B cell (primary cell): ENCODE results near the gene ZNF281. TPM values are rescaled to one million over a fixed set of nuclear protein-coding genes. Genes with fewer than 3 reads are reported as not detected.

ENCODE experiments used
- ATAC-seq: fragments of 200-7000 bp; cut with Tn5 transposase; one replicate; pipeline ENCODE4 v1.10.0; 2021; ENCODE audit warnings: low read depth, mild to moderate bottlenecking, moderate number of reproducible peaks, moderate library complexity
- CTCF ChIA-PET: fragments of 350-600 bp; sonication (Branson Sonifier 250); formaldehyde crosslinking; loops from one replicate; lab custom pipeline; 2021; ENCODE audit warnings: antibody characterized with exemption, inconsistent platforms; lab: Charles Lee
- POLR2A ChIA-PET: fragments of 350-600 bp; sonication (Branson Sonifier 250); formaldehyde crosslinking; loops from one replicate; lab custom pipeline; 2021; ENCODE audit warnings: antibody characterized with exemption; lab: Charles Lee
- DNase-seq: peaks from one replicate; pipeline ENCODE4 v3.0.0; 2013
- H2AFZ ChIP-seq: 2 replicates; pipeline ENCODE4 v1.6.1; 2012; ENCODE audit warnings: mild to moderate bottlenecking, low read depth, low read length; ENCODE audit not compliant: insufficient read depth, poor library complexity, severe bottlenecking
- H3K27ac ChIP-seq, 2 donors: 1 replicate in 1 of 2; 2 replicates in 1 of 2; pipeline ENCODE4 v1.5.1; 2012 to 2013; ENCODE audit warnings: low read length in 2 of 2, mild to moderate bottlenecking in 2 of 2, moderate library complexity in 1 of 2
- H3K27me3 ChIP-seq, 4 experiments: fragments of 200-600 bp in 1 of 4; sonication (generic) in 1 of 4; replicated peaks in 1 of 4; 1 replicate in 2 of 4; 2 replicates in 2 of 4; pipeline versions ENCODE4 v1.6.1 to v1.7.0; 2013 to 2016; ENCODE audit warnings: low read length in 3 of 4, mild to moderate bottlenecking in 2 of 4, mixed read lengths in 1 of 4, moderate library complexity in 1 of 4; ENCODE audit not compliant: insufficient read depth in 4 of 4, control insufficient read depth in 3 of 4; ENCODE audit errors: control extremely low read depth in 1 of 4
- H3K36me3 ChIP-seq, 2 experiments: replicated peaks in 1 of 2; 1 replicate in 1 of 2; 2 replicates in 1 of 2; pipeline versions ENCODE4 v1.6.1 to v1.7.1; 2013; ENCODE audit warnings: low read length in 1 of 2; ENCODE audit not compliant: insufficient read depth in 2 of 2, control insufficient read depth in 1 of 2; ENCODE audit errors: control extremely low read depth in 1 of 2, extremely low read depth in 1 of 2
- H3K4me1 ChIP-seq, 2 donors: fragments of 200-600 bp in 1 of 2; sonication (generic) in 1 of 2; 1 replicate in 1 of 2; 2 replicates in 1 of 2; pipeline versions ENCODE4 v1.5.1 to v1.6.1; 2013 to 2017; ENCODE audit warnings: low read length in 2 of 2; ENCODE audit not compliant: control insufficient read depth in 2 of 2, insufficient read depth in 2 of 2
- H3K4me2 ChIP-seq: replicated peaks from 2 replicates; pipeline ENCODE3; 2012; ENCODE audit warnings: mild to moderate bottlenecking, low read depth, low read length; ENCODE audit not compliant: poor library complexity, severe bottlenecking
- H3K4me3 ChIP-seq, 5 experiments: fragments of 200-600 bp in 1 of 5; sonication (generic) in 1 of 5; 1 replicate in 3 of 5; 2 replicates in 2 of 5; pipeline versions ENCODE4 v1.5.1 to v1.7.0; 2011 to 2016; ENCODE audit warnings: low read length in 4 of 5, mild to moderate bottlenecking in 4 of 5, low read depth in 2 of 5, control low read depth in 1 of 5, moderate library complexity in 1 of 5; ENCODE audit not compliant: insufficient read depth in 1 of 5; ENCODE audit errors: control extremely low read depth in 1 of 5, extremely low read depth in 1 of 5
- H3K79me2 ChIP-seq: fragments of 200-600 bp; sonication (generic); one replicate; pipeline ENCODE4 v1.6.0; 2016; ENCODE audit warnings: low read length; ENCODE audit not compliant: control insufficient read depth, insufficient read depth
- H3K9ac ChIP-seq: fragments of 200-600 bp; sonication (generic); 2 replicates; pipeline ENCODE4 v1.6.1; 2017; ENCODE audit warnings: mild to moderate bottlenecking, low read length, moderate library complexity
- H3K9me3 ChIP-seq, 3 donors: one replicate each; pipeline versions ENCODE4 v1.6.1 to v1.7.1; 2013; ENCODE audit warnings: low read length in 2 of 3; ENCODE audit not compliant: control insufficient read depth in 2 of 3, insufficient read depth in 1 of 3; ENCODE audit errors: control extremely low read depth in 1 of 3
- H4K20me1 ChIP-seq: 2 replicates; pipeline ENCODE4 v1.6.0; 2012; ENCODE audit warnings: mild to moderate bottlenecking, low read length; ENCODE audit not compliant: insufficient read depth, control insufficient read depth, poor library complexity, severe bottlenecking
- H3K27ac Mint-ChIP-seq: one replicate; pipeline ENCODE4 v1.8.0; 2021; ENCODE audit warnings: mixed read lengths
- H3K27me3 Mint-ChIP-seq: one replicate; pipeline ENCODE4 v1.8.0; 2021; ENCODE audit warnings: mixed read lengths
- H3K4me1 Mint-ChIP-seq: one replicate; pipeline ENCODE4 v1.8.0; 2021; ENCODE audit warnings: mixed read lengths
- H3K4me3 Mint-ChIP-seq: one replicate; pipeline ENCODE4 v1.8.0; 2021; ENCODE audit warnings: mixed read lengths
- H3K9me3 Mint-ChIP-seq: one replicate; pipeline ENCODE4 v1.8.0; 2022; ENCODE audit warnings: mixed read lengths; ENCODE audit not compliant: insufficient read depth
- CTCF ChIP-seq: fragments of 200-600 bp; IDR thresholded peaks from one replicate; pipeline ENCODE4 v1.8.0; 2022; ENCODE audit warnings: antibody characterized with exemption, mild to moderate bottlenecking
- EZH2 ChIP-seq: IDR thresholded peaks from 2 replicates; pipeline ENCODE4 v1.6.1; 2012; ENCODE audit warnings: borderline replicate concordance, low read depth, mild to moderate bottlenecking, moderate library complexity, low read length; ENCODE audit not compliant: insufficient read depth, poor library complexity, severe bottlenecking
- WGBS: methylation state at CpG from one replicate; pipeline ENCODE4 v1.1.5; 2013; ENCODE audit warnings: missing lambda C conversion rate; ENCODE audit not compliant: insufficient coverage; 5-methylcytosine and 5-hydroxymethylcytosine counted together
- intact Hi-C: fragments of 100-400 bp; cut with micrococcal nuclease; formaldehyde crosslinking; loops from one replicate; pipeline ENCODE4 v1.10.0; 2022
- polyA plus RNA-seq: library from polyadenylated mRNA; depleted of rRNA; stranded (reverse); fragments of >200 nt; gene quantifications from 2 replicates; pipeline ENCODE4 v1.2.3, GENCODE V29; 2012
- total RNA-seq, 2 donors: library from RNA; stranded (reverse); fragments of 120-200 nt in 1 of 2; gene quantifications; 1 replicate in 1 of 2; 2 replicates in 1 of 2; pipeline versions ENCODE4 v1.2.3 to v1.2.4, GENCODE V29; 2013 to 2022

The ZNF281 gene
- total and polyA plus RNA-seq, 2 donors (not counting 1 experiment from before 2014, with no cell fraction given): 3.8 to 23.5 TPM

- no peak for TF ChIP-seq EZH2
- no peak for TF ChIP-seq CTCF
- Mint-ChIP-seq H3K4me3 (no peak overlapping the region), H3K9me3 (no peaks in the 10 kb centered on the region), H3K4me1 (no peaks in the 10 kb centered on the region), H3K27me3 (no peaks in the 10 kb centered on the region), H3K27ac (no peak overlapping the region)
- Histone ChIP-seq H3K27ac (no peak overlapping the region), H3K9ac (no peak overlapping the region), H3K4me2 (no peak overlapping the region), H3K4me3 (no peak overlapping the region), H3K4me1 (no peaks in the 10 kb centered on the region), H4K20me1 (no peaks in the 10 kb centered on the region), H2AFZ (no peak overlapping the region), H3K9me3 (no peaks in the 10 kb centered on the region), H3K79me2 (no peaks in the 10 kb centered on the region), H3K27me3 (no peaks in the 10 kb centered on the region), H3K36me3 (no peaks in the 10 kb centered on the region)
- ATAC-seq (no peak), DNase-seq (no peak)
- ChIA-PET CTCF (no interaction called here), POLR2A (no interaction called here)
- intact Hi-C loops: no loop called here
- 92% methylated on average over 1 of the region's 2 CpGs for WGBS
Observed at GRCh38 chr1:200369706-200370105, 40.1 kb downstream of the ZNF281 start.

- Mint-ChIP-seq H3K9me3 (no peaks in the 10 kb centered on the region), H3K4me1 (peaks cover under 1% of the 10 kb centered on the region), H3K27ac (no peak overlapping the region), H3K27me3 (no peaks in the 10 kb centered on the region), H3K4me3 (no peak overlapping the region)
- Histone ChIP-seq H3K9ac (no peak overlapping the region), H3K4me3 (no peak overlapping the region), H3K9me3 (no peaks in the 10 kb centered on the region), H3K4me2 (no peak overlapping the region), H3K36me3 (no peaks in the 10 kb centered on the region), H2AFZ (no peak overlapping the region), H3K27me3 (no peaks in the 10 kb centered on the region), H3K79me2 (no peaks in the 10 kb centered on the region), H3K27ac (no peak overlapping the region), H4K20me1 (no peaks in the 10 kb centered on the region), H3K4me1 (no peaks in the 10 kb centered on the region)
- ATAC-seq: no peak
- no CpG with 5 or more reads among the region's 4 CpGs for WGBS
- ChIA-PET POLR2A (no interaction called here), CTCF (interaction anchor here (0.9 kb wide), 1 partner anchor 111 kb away, joined by 3 read pairs; no protein-coding TSS in a partner anchor)
- no peak for DNase-seq
- TF ChIP-seq EZH2 (no peak), CTCF (no peak)
- intact Hi-C loops: no loop called here
Observed at GRCh38 chr1:200369131-200369530, 40.7 kb downstream of the ZNF281 start.
